Measurements from ENCODE around the gene DGKH. TPM values are rescaled to one million over a fixed set of nuclear protein-coding genes. Genes with fewer than 3 reads are reported as not detected.

The DGKH gene
- total RNA-seq, 2 donors from 2014 or later, result 3.6 to 4.7 TPM

GRCh38 chr13:42113478-42113877 is 65.0 kb downstream of the DGKH start:
- no peak for ATAC-seq
- no peaks in the 10 kb centered on the region for H3K9me3 ChIP-seq
- H3K4me1 ChIP-seq, result no peaks in the 10 kb centered on the region
- TF ChIP-seq POLR2A (IDR thresholded peaks at IDR 0.05), result no peak
- no peak for TF ChIP-seq CTCF (IDR thresholded peaks at IDR 0.05)
- intact Hi-C loops (cut with DNase I), result no loop called here
- no peak overlapping the region for H3K4me3 ChIP-seq
- H3K36me3 ChIP-seq (replicated peaks in 1 of 2; ENCODE audit: insufficient read depth in 1 of 2, low read depth in 2 of 2), result no peaks in the 10 kb centered on the region
- no peak for DNase-seq
- H3K27ac ChIP-seq, result no peak overlapping the region
- H3K27me3 ChIP-seq, result no peaks in the 10 kb centered on the region
- 27 to 32% methylated on average over 5 of the region's 5 CpGs for WGBS, 2 donors

- ATAC-seq, result no peak
- H3K36me3 ChIP-seq (replicated peaks in 1 of 2; ENCODE audit: insufficient read depth in 1 of 2, low read depth in 2 of 2), result no peaks in the 10 kb centered on the region
- no peak overlapping the region for H3K4me3 ChIP-seq
- intact Hi-C loops (cut with DNase I), result no loop called here
- TF ChIP-seq CTCF (IDR thresholded peaks at IDR 0.05), result no peak
- no peak for TF ChIP-seq POLR2A (IDR thresholded peaks at IDR 0.05)
- no peak overlapping the region for H3K27ac ChIP-seq
- no peaks in the 10 kb centered on the region for H3K27me3 ChIP-seq
- WGBS, 2 donors, result 51 to 53% methylated on average over 4 of the region's 4 CpGs
- H3K4me1 ChIP-seq, result no peaks in the 10 kb centered on the region
- DNase-seq, result no peak
- no peaks in the 10 kb centered on the region for H3K9me3 ChIP-seq
Measured at GRCh38 chr13:42114278-42114677, 65.8 kb downstream of the DGKH start.

- no peaks in the 10 kb centered on the region for H3K36me3 ChIP-seq (replicated peaks in 1 of 2; ENCODE audit: insufficient read depth in 1 of 2, low read depth in 2 of 2)
- DNase-seq, result no peak
- H3K27ac ChIP-seq, result no peak overlapping the region
- no peaks in the 10 kb centered on the region for H3K4me1 ChIP-seq
- TF ChIP-seq POLR2A (IDR thresholded peaks at IDR 0.05) (no peak), CTCF (IDR thresholded peaks at IDR 0.05) (no peak)
- no peaks in the 10 kb centered on the region for H3K27me3 ChIP-seq
- H3K4me3 ChIP-seq, result no peak overlapping the region
- ATAC-seq, result no peak
- WGBS, 2 donors, result 52% methylated on average over 4 of the region's 4 CpGs
- no peaks in the 10 kb centered on the region for H3K9me3 ChIP-seq
- intact Hi-C loops (cut with DNase I), result no loop called here
Measured at GRCh38 chr13:42114912-42115311, 66.5 kb downstream of the DGKH start.

GRCh38 chr13:42116225-42116624 is 67.8 kb downstream of the DGKH start:
- 44 to 53% methylated on average over 2 of the region's 2 CpGs for WGBS, 2 donors

More at GRCh38 chr13:42116225-42116624, 67.8 kb downstream of the DGKH start:
- intact Hi-C loops (cut with DNase I), result no loop called here
- Histone ChIP-seq H3K27ac (no peak overlapping the region), H3K4me1 (no peaks in the 10 kb centered on the region), H3K27me3 (no peaks in the 10 kb centered on the region), H3K9me3 (no peaks in the 10 kb centered on the region), H3K4me3 (no peak overlapping the region), H3K36me3 (replicated peaks in 1 of 2; ENCODE audit: insufficient read depth in 1 of 2, low read depth in 2 of 2) (no peaks in the 10 kb centered on the region)
- TF ChIP-seq CTCF (IDR thresholded peaks at IDR 0.05) (no peak), POLR2A (IDR thresholded peaks at IDR 0.05) (no peak)
- DNase-seq (no peak), ATAC-seq (no peak)

Data from body of pancreas (tissue), 4 donors.